HG03045 (cell line): ENCODE data around the gene MAN1A1.
A peak's percentile ranks its signal among the peaks of the same experiment; 100 is the strongest.

Source experiments
- ATAC-seq: cut with Tn5 transposase; IDR thresholded peaks from one replicate; pipeline ENCODE4 v1.9.1; 2021; ENCODE audit warnings: mild to moderate bottlenecking, moderate library complexity; ENCODE audit not compliant: unreplicated experiment

Gene MAN1A1

DNA sequence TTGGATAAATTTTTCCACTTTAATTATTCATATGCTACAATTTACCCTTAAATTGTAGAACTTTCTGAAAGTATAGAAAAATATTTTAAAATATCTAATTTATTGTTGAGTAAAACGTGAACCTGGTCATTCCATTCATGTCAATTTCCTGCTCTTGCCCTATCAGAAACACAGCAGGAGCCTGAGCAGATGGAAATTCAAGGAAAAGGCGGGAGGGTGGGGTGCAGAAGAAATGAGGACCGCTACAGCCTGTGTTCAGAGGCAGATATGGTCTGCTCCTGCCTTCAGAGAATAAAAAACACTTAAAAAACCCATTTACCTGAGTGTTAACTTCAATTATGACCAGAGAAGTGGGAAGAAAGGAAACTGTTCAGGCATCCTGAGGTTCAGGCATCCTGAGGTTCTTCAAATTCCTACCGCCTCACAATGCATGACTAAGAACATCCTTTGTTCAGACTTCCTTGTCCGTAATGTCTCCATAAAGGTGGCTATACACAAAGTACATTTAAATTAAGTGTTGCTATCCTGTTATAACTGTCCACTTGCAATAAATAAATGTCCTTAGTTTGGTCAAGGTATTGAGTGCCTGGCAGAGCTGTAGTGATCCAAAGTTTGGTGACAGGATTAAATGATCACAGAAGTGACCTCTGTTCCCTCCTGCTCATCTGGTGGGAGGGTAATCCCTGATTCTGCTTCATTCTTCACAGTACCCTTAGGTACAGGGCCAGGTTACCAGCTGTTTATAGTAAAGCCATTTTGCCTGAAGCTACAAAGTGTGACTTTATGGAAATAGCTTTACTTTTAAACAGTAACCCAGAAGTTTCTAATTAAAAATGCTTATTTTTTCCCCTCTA, 109.1 kb downstream of the MAN1A1 start:
- peak; percentile 29 for ATAC-seq

DNA sequence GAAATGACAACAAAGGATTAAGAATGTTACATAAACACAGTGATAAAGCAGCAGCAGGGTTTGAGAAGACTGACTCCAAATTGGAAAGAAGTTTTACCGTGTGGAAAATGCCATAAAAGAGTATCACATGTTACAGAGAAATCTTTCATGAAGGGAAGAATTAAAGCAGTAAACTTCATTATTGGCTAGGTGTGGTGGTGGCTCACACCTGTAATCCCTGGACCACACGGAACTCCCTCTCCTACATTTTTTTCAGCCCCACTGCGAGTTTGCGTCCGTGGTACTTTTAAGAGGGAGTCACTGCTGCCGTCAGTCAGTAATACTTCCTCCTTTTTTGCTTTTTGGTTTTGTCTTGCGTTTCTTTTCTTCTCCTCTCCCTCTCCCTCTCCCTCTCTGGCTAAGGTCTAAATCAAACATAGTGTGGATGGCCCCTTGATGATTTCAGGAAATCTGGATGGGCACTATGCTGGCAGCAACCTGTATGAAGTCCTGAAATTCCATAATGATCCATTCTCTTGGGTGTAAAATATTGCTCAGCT, 112.3 kb downstream of the MAN1A1 start:
- no peak for ATAC-seq

DNA sequence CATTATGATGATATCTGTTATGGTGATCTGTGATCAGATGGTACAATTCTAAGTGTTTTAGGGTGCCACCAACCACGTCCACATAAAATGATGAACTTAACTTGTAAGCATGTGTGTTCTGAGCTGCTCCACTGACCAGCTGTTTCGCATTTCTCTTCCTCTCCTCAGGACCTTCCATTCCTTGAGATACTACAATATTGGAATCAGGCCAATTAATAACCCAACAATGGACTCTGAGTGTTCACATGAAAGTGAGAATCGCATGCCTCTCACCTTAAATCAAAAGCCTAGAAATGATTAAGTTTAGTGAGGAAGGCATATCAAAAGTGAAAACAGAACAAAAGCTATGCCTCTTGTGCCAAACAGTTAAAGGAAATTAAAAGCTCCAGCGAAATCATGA, 114.6 kb downstream of the MAN1A1 start:
- no peak for ATAC-seq

DNA sequence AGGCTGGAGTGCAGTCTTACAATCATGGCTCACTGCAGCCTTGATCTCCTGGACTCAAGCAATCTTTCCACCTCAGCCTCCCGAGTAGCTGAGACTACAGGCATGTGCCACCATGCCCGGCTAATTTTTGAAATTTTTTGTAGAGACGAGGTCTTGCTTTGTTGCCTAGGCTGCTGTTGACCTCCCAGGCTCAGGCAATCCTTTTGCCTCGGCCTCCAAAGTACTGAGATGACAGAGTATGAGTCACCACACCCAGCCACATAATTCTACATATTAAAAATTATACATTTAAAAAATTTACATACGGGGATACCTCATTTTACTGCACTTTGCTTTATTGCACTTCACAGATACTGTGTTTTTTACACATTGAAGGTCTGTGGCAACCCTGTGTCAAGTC, 115.1 kb downstream of the MAN1A1 start:
- no peak for ATAC-seq

DNA sequence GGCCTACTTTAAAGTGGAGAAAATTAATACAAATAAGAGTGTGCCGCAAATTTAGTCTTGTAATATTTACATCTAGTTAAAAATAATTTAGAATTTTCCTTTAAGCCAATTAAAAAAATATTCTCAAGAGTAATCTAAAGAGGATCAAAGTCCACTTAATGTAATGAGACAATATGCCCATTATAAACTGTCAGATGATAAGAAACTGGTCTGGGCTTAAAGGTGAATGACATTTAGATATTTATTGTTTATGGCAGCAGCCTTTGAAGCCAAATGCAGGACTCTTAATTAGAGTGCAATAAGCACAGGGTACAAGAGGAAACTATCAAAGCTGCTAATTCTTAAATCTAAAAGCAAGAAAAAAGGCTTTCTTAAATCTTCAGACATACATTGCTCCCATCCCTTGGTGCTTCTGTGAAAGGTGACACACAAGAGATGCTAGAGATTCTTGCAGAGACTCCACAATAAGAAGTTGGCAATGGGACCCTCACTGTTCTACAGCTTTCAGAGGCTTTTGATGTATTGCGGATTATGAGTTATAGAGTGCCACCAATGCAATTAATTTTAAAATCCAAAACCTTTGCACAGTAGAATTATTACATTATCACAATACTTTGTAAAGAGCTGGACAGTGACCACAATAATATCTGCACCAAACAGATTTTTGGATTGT, 116.1 kb downstream of the MAN1A1 start:
- no peak for ATAC-seq

DNA sequence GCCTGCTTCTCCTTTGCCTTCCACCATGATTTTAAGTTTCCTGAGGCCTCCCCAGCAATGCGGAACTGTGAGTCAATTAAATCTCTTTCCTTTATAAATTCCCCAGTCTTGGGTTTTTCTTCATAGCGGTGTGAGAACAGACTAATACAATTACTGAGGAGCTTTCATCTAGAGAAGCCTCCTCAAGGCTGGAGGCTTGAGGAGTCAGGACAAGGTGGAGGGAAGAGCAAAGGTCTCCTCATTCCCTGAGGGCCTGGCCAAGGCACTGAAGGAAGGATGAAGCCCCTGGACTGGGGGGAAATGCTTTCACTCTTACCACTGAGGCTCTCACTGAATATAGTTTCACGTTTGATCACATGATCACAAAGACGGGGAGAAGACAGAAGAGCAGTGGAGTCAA, 118.2 kb downstream of the MAN1A1 start:
- ATAC-seq = no peak

DNA sequence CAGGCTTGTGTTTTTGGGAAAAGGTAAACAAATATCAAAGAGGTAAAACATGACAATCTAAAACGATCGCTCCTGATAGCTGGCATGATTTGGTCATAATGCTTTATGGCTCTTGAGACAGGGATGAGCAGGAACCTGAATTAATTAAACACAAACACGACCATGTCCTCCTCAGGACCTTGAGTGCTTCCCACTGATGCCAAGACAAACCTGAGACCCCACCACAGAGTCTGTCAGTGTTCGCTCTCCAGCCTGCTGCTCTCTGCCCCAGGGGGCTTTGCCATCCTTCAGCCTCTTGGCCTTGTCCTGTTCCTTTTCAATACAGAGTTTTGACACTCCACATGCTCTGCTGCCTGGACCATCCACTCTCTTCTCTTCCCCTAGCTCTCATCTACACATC, 119.4 kb downstream of the MAN1A1 start:
- no peak for ATAC-seq

DNA sequence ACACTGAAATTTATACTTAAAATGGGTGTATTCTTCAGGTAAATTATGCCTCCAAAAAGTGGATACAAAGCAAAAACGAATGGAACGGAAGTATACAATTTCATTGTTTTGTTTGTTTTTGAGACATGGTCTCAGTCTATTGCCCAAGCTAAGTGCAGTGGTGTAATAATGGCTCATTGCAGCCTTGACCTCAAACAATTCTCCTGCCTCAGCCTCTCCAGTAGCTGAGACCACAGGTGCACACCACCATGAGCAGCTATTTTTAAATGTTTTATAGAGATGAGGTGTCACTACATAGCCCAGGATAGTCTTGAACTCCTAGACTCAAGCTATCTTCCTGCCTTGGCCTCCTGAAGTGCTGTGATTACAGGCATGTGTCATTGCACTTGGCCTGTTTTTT, 122.2 kb downstream of the MAN1A1 start:
- ATAC-seq = no peak

DNA sequence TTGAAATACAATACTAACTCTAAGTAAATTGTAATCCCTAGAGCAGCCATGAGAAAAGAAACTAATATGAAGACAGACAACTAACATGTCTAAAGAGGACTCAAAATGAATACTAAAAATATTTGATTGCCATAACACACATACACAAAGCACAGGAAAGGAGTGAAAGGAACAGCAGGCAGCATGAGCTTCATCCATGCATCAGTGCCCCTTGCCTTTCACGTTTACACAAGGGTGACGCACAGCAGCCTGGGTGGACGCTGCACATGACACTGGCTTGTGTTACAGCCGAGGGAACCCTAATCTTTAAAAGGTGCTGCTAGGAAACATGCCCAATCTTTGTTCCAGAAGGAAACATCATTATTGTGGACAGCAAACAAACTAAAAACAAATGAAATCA, 123.5 kb downstream of the MAN1A1 start:
- no peak for ATAC-seq

DNA sequence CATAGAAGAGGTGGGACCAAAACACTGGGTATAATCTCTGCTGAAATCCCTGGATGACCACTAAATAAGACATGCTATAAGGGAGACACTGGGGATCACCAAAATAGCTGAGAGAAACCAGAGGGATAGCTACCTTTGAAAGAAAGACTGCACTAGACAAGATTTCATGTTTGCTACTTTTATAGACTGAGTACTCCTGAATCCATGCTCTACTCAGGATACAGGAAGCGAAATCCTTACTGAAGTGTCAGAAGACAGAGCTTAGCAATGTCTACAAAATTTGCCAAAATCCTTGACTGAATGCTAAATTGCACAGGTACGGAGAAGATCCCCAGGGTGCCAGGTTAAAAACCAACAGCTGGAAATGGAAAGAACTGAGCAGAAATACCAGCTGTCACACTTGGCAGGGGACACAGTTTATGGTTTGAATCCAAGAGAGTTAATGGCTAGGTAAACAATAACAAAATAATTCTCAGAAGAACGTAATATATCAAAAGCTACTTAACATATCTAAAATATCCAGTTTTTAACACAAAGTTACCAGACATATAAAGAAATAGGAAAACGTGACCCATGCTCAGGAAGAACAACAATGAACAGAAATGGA, 125.4 kb downstream of the MAN1A1 start:
- no peak for ATAC-seq

DNA sequence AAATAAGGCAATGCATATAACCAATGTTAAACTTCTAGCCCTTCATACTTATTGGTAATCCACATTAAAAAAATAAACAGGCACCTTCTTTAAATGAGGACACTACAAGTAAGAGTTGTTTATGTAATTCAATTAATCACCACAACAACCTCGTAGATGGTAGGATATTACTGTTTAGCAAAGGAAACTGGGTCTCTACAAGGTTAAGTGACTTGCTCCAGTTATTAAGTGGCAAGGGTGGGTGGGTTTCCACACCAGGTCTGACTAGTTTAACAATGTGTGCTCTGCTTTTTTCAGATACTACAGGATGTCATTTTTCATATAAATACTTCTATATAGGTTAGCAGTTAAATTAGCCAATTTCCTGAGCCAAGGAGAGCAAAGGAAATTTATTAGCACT, 129.1 kb downstream of the MAN1A1 start:
- no peak for ATAC-seq

DNA sequence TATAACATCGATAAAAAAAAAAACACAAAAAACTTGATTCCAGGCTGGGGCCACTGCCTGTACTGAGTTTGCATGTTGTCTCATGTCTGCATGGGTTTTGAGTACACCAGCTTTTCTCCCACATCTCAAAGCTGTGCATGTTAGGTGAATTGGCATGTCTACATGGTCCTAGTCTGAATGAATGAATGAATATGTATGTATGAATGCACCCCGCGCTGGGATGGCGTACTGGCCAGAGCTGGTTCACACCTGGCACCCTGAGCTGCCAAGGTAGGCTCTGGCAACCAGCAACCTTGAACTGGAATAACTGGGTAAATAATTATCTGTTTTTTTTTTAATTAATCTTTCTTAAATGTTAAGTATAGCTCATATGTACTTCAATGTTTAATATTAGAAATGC, 131.0 kb downstream of the MAN1A1 start:
- no peak for ATAC-seq

DNA sequence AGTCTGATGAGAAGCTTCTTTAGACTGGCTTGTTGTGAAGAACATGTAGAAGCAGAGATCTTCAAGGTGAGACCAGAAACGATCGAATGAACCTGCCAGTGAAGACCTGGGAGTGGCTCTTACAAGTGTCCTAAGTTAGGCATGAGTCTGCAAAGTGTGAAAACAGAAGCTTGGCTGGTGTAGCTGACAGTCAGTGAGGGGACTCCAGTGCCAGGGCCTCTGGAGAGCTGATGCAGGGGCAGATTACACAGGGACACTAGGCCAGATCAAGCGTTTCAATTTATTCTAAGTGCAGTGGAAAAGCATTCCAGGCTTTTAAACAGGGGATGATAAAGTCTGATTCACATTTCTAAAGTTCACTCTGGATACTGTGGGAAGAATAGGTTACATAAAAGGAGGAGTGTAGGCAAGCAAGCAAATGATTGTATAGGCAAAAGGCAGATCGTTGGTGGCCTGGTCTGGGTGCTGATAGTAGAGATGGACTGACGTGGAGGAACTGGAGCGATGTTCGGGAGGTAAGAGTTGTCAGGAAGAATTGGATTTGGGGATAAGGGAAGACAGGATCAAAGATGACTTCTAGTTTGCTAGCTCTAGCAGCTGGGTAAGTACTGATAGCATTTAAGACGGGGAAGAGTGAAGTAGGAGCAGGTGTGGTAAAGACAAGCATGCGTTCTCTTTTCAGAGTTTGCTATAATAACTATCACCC, 133.5 kb downstream of the MAN1A1 start:
- ATAC-seq = no peak

DNA sequence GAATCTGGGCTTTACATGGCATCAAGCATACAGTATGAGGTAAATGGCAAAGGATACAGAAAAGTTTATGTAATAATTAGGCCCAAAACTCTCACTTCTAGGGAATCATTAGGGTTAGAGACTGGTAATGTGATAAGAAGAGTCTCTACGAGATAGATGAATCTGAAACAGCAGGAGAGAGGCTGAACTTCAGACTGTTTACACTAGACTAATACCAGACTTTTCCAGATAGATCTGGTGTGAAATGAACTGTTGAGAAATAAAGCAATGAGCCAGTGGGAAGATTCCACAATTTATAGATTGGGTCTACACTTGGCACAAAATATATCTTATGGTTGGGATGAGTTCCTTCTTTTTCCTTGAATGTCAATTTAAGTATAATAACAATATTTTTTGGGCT, 134.3 kb downstream of the MAN1A1 start:
- ATAC-seq = no peak

DNA sequence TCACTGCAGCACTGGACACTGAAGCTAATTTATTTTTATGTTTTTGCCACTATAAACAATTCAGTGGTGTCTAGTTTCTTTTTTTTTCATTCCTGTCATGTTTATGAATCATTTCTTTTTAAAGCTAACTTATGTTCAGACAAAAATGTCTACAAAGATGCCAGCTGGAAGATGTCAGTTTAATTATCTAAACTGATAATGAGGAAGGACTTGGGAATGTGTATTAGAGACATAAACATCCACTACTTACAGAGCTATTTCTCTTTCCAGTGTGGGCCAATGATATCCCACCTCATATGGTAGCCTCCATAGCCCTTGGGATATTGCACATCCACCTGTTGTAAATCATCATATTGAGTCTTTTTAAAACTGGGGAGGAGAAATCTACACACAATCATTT, 139.0 kb downstream of the MAN1A1 start:
- no peak for ATAC-seq

DNA sequence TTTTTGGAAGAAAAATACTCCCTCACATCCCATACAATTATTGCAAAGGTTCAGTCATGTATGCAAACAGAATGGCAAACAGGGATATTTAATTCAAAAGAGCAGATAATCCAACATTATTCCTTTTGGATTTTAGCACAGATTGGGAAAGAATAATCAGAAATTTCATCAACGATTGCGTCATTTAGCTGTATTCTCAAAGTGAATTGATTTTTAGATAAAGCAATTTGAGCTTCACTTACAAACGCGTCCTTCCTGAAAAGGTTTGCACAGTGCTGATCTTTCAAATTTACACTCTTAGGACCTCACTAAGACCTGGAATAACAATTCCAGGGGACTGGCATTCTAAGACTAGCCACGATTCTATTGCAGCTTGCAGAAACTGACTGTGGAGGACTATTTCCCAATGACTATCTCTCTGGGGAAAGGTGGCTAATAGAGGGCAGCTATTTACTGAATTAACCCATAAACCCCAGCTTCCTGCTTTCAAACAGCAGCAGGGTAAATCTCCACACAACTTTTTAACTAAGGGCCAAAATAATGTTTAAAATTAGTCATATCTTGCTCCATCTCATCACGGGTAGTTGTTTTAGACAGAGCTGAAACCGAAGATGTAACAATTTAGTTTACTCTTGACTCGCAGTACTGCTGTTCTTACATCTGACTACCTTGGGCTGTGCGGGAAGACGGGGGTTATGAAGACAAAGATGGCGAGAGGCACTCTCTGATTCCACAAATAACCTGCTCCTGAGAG, 139.9 kb downstream of the MAN1A1 start:
- no peak for ATAC-seq

DNA sequence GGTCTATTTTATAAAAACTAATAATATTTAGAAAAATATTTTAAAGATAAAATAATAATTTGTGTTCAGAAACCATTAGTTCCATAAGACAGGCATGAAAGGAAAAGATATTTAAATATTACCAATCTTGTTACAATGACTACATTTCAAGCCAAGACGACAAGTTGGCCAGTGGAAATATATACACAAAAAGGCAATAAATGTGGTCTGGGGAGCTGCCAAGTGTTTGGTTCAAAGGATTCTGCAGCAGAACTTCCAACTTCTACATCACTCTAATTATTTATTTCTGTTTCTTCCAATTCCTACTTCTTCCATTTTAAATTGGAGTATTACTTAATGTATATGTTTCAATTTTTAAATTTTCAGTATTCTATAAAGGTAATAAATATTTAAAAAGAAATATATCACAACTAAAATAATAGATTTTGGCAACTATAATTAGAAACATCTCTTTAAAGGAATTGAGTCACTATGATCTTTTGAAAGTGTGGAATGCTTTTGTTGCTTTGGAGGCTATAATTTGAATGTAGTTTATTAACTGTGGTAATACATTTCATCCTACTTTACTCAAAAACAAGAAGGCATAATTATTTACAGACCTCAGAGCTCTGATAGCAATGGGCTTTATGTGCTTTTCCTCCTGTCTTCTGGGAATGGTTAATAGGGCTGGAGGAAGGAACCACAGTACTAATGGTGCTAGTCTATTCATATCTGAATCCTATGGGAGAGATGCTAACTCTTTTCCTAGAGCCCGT, 141.4 kb downstream of the MAN1A1 start:
- ATAC-seq = no peak

DNA sequence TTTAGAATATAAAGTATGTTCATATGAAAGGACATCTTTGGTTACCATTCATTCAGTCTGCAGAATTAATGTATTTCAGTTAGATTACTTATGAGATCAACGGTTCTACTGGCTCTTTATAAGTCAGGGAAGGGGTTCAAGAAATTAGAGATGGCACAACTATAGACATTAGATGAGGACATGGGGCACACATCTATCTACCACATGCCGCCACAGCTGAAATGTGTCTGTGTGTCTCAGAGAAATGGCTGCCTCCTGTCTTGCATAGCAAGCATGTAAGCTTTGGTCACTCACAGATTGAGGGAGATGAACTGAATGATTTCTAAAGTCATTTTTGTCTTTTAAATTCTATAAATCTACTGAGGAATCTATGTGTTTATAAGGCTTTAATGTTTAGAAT, 142.2 kb downstream of the MAN1A1 start:
- no peak for ATAC-seq

DNA sequence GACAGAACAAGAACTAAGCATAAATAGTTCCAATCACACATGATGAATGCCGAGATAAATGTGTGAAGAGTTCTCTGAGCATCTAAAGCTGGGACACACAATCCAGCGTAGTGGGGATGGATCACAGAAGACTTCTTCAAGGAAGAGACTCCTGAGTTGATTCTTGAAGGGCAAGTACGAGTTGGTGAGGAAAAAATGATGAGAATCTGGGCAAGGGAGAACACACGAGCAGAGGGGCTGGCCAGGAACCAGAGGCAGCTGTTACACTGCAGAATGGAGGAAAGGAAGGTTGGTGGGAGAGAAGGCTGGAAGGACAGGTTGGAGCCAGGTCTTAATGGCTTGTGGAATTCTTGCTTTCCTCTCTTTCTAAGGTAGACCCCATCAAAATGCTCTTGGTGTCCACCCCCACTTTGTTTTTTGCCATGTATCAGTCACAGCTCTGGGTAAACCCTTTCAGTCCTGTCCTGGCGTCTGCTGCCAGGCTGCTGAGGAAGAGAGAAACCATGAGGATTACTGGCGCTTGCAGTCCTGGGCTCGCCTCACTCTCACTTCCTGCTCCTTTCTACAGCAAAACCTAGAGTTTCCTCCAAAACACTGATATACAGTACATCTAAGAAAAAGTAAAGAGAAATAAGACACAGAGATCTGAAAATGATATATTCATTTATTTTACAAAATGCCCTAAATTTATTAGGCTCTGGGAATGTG, 143.5 kb downstream of the MAN1A1 start:
- ATAC-seq = peak; percentile 90
